Neuronal stem cell (in vitro differentiated cells): ENCODE results near the gene RASIP1. TPM values are rescaled to one million over a fixed set of nuclear protein-coding genes. Genes with fewer than 3 reads are reported as not detected.
"Not testable (repeated sequence)": the region's sequence is repeated elsewhere in the genome, so short reads cannot be mapped to it uniquely, and the experiment has no call there.

ENCODE experiments used
- DNase-seq: peaks from one replicate; pipeline ENCODE4 v3.0.0-alpha.2; 2013; ENCODE audit warnings: low spot score
- H2AFZ ChIP-seq: one replicate; pipeline ENCODE4 v1.6.1; 2013; ENCODE audit warnings: mild to moderate bottlenecking, low read length, inconsistent platforms
- H2AK5ac ChIP-seq: 2 replicates; pipeline ENCODE4 v1.6.1; 2013; ENCODE audit warnings: low read depth, mild to moderate bottlenecking, inconsistent platforms, low read length, moderate library complexity, mixed read lengths
- H2BK120ac ChIP-seq: 2 replicates; pipeline ENCODE4 v1.6.1; 2013; ENCODE audit warnings: low read depth, mild to moderate bottlenecking, inconsistent platforms, low read length, moderate library complexity, mixed read lengths
- H2BK12ac ChIP-seq: one replicate; pipeline ENCODE4 v1.6.1; 2013; ENCODE audit warnings: low read length, inconsistent platforms
- H2BK15ac ChIP-seq: 2 replicates; pipeline ENCODE4 v1.6.1; 2013; ENCODE audit warnings: mild to moderate bottlenecking, low read length, inconsistent platforms, mixed read lengths
- H2BK5ac ChIP-seq: one replicate; pipeline ENCODE4 v1.6.1; 2013; ENCODE audit warnings: inconsistent platforms, mild to moderate bottlenecking, low read length, moderate library complexity
- H3K14ac ChIP-seq: one replicate; pipeline ENCODE4 v1.6.1; 2013; ENCODE audit warnings: low read length, inconsistent platforms
- H3K18ac ChIP-seq: 2 replicates; pipeline ENCODE4 v1.6.1; 2013; ENCODE audit warnings: low read length, inconsistent platforms
- H3K23ac ChIP-seq: 2 replicates; pipeline ENCODE4 v1.6.1; 2013; ENCODE audit warnings: low read depth, mild to moderate bottlenecking, mixed read lengths, low read length, inconsistent platforms; ENCODE audit not compliant: poor library complexity
- H3K27ac ChIP-seq: replicated peaks from 3 replicates; pipeline ENCODE4 v1.5.1; 2013; ENCODE audit warnings: low read length, inconsistent platforms
- H3K27me3 ChIP-seq, 3 experiments: 2 replicates each; pipeline ENCODE4 v1.6.1; 2013; ENCODE audit warnings: low read length in 3 of 3, mild to moderate bottlenecking in 2 of 3, inconsistent platforms in 1 of 3, low read depth in 1 of 3, mixed read lengths in 1 of 3, moderate library complexity in 1 of 3; ENCODE audit not compliant: control insufficient read depth in 3 of 3, insufficient read depth in 3 of 3
- H3K36me3 ChIP-seq, 2 donors: replicated peaks in 1 of 2; 2 replicates each; pipeline ENCODE4 v1.6.1; 2013; ENCODE audit warnings: low read length in 2 of 2; ENCODE audit not compliant: control insufficient read depth in 2 of 2, insufficient read depth in 2 of 2
- H3K4ac ChIP-seq: 2 replicates; pipeline ENCODE4 v1.6.1; 2013; ENCODE audit warnings: inconsistent platforms, mild to moderate bottlenecking, low read length, moderate library complexity
- H3K4me1 ChIP-seq, 2 donors: 1 replicate in 1 of 2; 2 replicates in 1 of 2; pipeline ENCODE4 v1.6.1; 2013; ENCODE audit warnings: low read length in 2 of 2, low read depth in 1 of 2; ENCODE audit not compliant: control insufficient read depth in 2 of 2, insufficient read depth in 1 of 2
- H3K4me2 ChIP-seq: one replicate; pipeline ENCODE4 v1.6.1; 2013; ENCODE audit warnings: mild to moderate bottlenecking, low read length, inconsistent platforms; ENCODE audit not compliant: insufficient read depth, poor library complexity, severe bottlenecking
- H3K4me3 ChIP-seq, 2 donors: 2 replicates each; pipeline ENCODE4 v1.5.1; 2013; ENCODE audit warnings: low read length in 2 of 2, mild to moderate bottlenecking in 2 of 2, inconsistent platforms in 1 of 2, moderate library complexity in 1 of 2
- H3K79me1 ChIP-seq: one replicate; pipeline ENCODE4 v1.6.1; 2013; ENCODE audit warnings: low read depth, mild to moderate bottlenecking, inconsistent platforms, low read length, moderate library complexity
- H3K9ac ChIP-seq: one replicate; pipeline ENCODE4 v1.6.1; 2013; ENCODE audit warnings: mild to moderate bottlenecking, low read depth, low read length, inconsistent platforms; ENCODE audit not compliant: poor library complexity
- H3K9me3 ChIP-seq, 2 donors: replicated peaks in 1 of 2; 2 replicates each; pipeline versions ENCODE3 to v1.6.1; 2013; ENCODE audit warnings: low read length in 2 of 2, mild to moderate bottlenecking in 2 of 2, inconsistent platforms in 1 of 2, low read depth in 1 of 2, mixed read lengths in 1 of 2, moderate library complexity in 1 of 2; ENCODE audit not compliant: control insufficient read depth in 2 of 2, insufficient read depth in 1 of 2
- H4K8ac ChIP-seq: one replicate; pipeline ENCODE4 v1.6.1; 2013; ENCODE audit warnings: low read depth, mild to moderate bottlenecking, inconsistent platforms, low read length, moderate library complexity
- H4K91ac ChIP-seq: one replicate; pipeline ENCODE4 v1.6.1; 2013; ENCODE audit warnings: low read length, low read depth, mild to moderate bottlenecking, inconsistent platforms; ENCODE audit not compliant: poor library complexity
- WGBS, 2 donors: extraction: QIAGEN DNeasy Blood & Tissue Kit; methylation state at CpG; one replicate each; pipeline ENCODE4 v1.1.7; 2013; ENCODE audit warnings: missing lambda C conversion rate in 2 of 2, mixed read lengths in 1 of 2; ENCODE audit not compliant: insufficient read length in 2 of 2, insufficient replicate concordance in 1 of 2; ENCODE audit errors: extremely low coverage in 2 of 2; 5-methylcytosine and 5-hydroxymethylcytosine counted together
- polyA plus RNA-seq, 2 experiments: library from polyadenylated mRNA; stranded (reverse); fragments of 200-250 nt; gene quantifications; one replicate each; pipeline ENCODE4 v1.2.3, GENCODE V29; 2013

Gene RASIP1
- polyA plus RNA-seq (2013, experiment 1 of 2), result 1.1 TPM
- 1.1 TPM for polyA plus RNA-seq (2013, experiment 2 of 2)

GRCh38 chr19:48740164-48740972 is at the start of gene RASIP1:
RASIP1 (minus strand) TSS chr19:48740610; CDS start chr19:48740282, 328 bp downstream.
- H3K4ac ChIP-seq, result no peak within 1 kb of the TSS
- H3K27ac ChIP-seq, result no peak within 1 kb of the TSS
- H3K27me3 ChIP-seq, result peaks cover 9 to 32% (median 25%) of the 10 kb centered on the region in 3 experiments
- DNase-seq, result no peak
- peak within 1 kb of the TSS; percentile 70 for H4K8ac ChIP-seq
- peak within 1 kb of the TSS; percentile 99 for H3K18ac ChIP-seq
- peak within 1 kb of the TSS; percentile 27 for H3K9ac ChIP-seq
- peak within 1 kb of the TSS; percentile 87 for H2AK5ac ChIP-seq
- H2BK15ac ChIP-seq, result peak within 1 kb of the TSS; percentile 98
- no CpG with 5 or more reads among the region's 27 CpGs for WGBS, 2 donors
- H2BK120ac ChIP-seq, result no peak within 1 kb of the TSS
- no peaks in the 10 kb centered on the region for H3K79me1 ChIP-seq
- no peak within 1 kb of the TSS for H4K91ac ChIP-seq
- peak within 1 kb of the TSS; percentile 99 for H2AFZ ChIP-seq
- peak within 1 kb of the TSS; percentile 84 for H3K14ac ChIP-seq
- peak within 1 kb of the TSS; percentile 50 for H2BK12ac ChIP-seq
- H3K36me3 ChIP-seq, result no peaks in the 10 kb centered on the region
- H3K9me3 ChIP-seq, result peaks cover 0 to under 1% of the 10 kb centered on the region in 2 donors
- peaks cover 3 to 8% of the 10 kb centered on the region in 2 donors for H3K4me1 ChIP-seq
- peak within 1 kb of the TSS; percentile 33 for H2BK5ac ChIP-seq
- H3K23ac ChIP-seq, result peak within 1 kb of the TSS; percentile 94
- H3K4me3 ChIP-seq, result peak within 1 kb of the TSS; percentile 51 to 87
- H3K4me2 ChIP-seq, result peak within 1 kb of the TSS; percentile 99

- not testable (repeated sequence) for H4K91ac ChIP-seq, H3K79me1 ChIP-seq, H3K4ac ChIP-seq, H2BK15ac ChIP-seq, H2AK5ac ChIP-seq, H3K4me2 ChIP-seq, H2AFZ ChIP-seq, H3K27ac ChIP-seq, H3K36me3 ChIP-seq, DNase-seq, H3K27me3 ChIP-seq, H4K8ac ChIP-seq, H3K23ac ChIP-seq, H2BK5ac ChIP-seq, H2BK12ac ChIP-seq, H2BK120ac ChIP-seq, H3K18ac ChIP-seq, H3K14ac ChIP-seq, H3K4me1 ChIP-seq, H3K9me3 ChIP-seq, H3K4me3 ChIP-seq
- peak overlapping the region; percentile 63 for H3K9ac ChIP-seq
- no CpG with 5 or more reads among the region's 9 CpGs for WGBS, 2 donors
These were observed 46.9 kb upstream of the RASIP1 start for GRCh38 chr19:48787331-48787730.

GRCh38 chr19:48786422-48786821 is 46.0 kb upstream of the RASIP1 start:
- not testable (repeated sequence) for H3K27ac ChIP-seq, H3K4me1 ChIP-seq, H4K8ac ChIP-seq, H3K4ac ChIP-seq, H2BK5ac ChIP-seq, H3K9ac ChIP-seq, H2BK12ac ChIP-seq, H3K4me2 ChIP-seq, H3K79me1 ChIP-seq, H3K14ac ChIP-seq, H3K23ac ChIP-seq, H4K91ac ChIP-seq, H2AFZ ChIP-seq, DNase-seq, H3K27me3 ChIP-seq, H2BK15ac ChIP-seq, H3K36me3 ChIP-seq, H2AK5ac ChIP-seq, H3K9me3 ChIP-seq, H2BK120ac ChIP-seq, H3K4me3 ChIP-seq, H3K18ac ChIP-seq
- WGBS, 2 donors, result no CpG with 5 or more reads among the region's 7 CpGs

- no peak overlapping the region for H3K27ac ChIP-seq
- H2BK120ac ChIP-seq, result no peak overlapping the region
- no peak for DNase-seq
- H3K4me2 ChIP-seq, result no peak overlapping the region
- H2BK15ac ChIP-seq, result no peak overlapping the region
- no peak overlapping the region for H2BK5ac ChIP-seq
- no peak overlapping the region for H2AFZ ChIP-seq
- no peak overlapping the region for H2AK5ac ChIP-seq
- no peak overlapping the region for H4K91ac ChIP-seq
- H3K14ac ChIP-seq, result no peak overlapping the region
- peaks cover 0 to 2% of the 10 kb centered on the region in 2 donors for H3K4me1 ChIP-seq
- no peaks in the 10 kb centered on the region for H3K27me3 ChIP-seq
- no peaks in the 10 kb centered on the region for H3K9me3 ChIP-seq
- H2BK12ac ChIP-seq, result no peak overlapping the region
- no peaks in the 10 kb centered on the region for H3K36me3 ChIP-seq
- WGBS, 2 donors, result no CpG with 5 or more reads among the region's 5 CpGs
- H3K9ac ChIP-seq, result no peak overlapping the region
- no peaks in the 10 kb centered on the region for H3K79me1 ChIP-seq
- H3K23ac ChIP-seq, result no peak overlapping the region
- no peak overlapping the region for H4K8ac ChIP-seq
- H3K4ac ChIP-seq, result no peak overlapping the region
- H3K18ac ChIP-seq, result no peak overlapping the region
- no peak overlapping the region for H3K4me3 ChIP-seq
These were observed 44.1 kb upstream of the RASIP1 start for GRCh38 chr19:48784527-48784926.
